Renal pelvis (tissue), 4 donors: Measurements from ENCODE around the gene CDON. TPM values are rescaled to one million over a fixed set of nuclear protein-coding genes. Genes with fewer than 3 reads are reported as not detected.
"Not testable (repeated sequence)": the region's sequence is repeated elsewhere in the genome, so short reads cannot be mapped to it uniquely, and the experiment has no call there.

Experiments used
- DNase-seq: peaks from one replicate; pipeline ENCODE4 v3.0.0-alpha.2; 2013
- polyA plus RNA-seq, 3 donors: library from polyadenylated mRNA; unstranded; fragments of 120-200 nt; gene quantifications; one replicate each; pipeline ENCODE4 v1.2.1, GENCODE V29; 2013; ENCODE audit not compliant: insufficient read length in 3 of 3

The CDON gene
- polyA plus RNA-seq, 3 donors, result 23.8 to 30.0 (median 29.8) TPM

DNA sequence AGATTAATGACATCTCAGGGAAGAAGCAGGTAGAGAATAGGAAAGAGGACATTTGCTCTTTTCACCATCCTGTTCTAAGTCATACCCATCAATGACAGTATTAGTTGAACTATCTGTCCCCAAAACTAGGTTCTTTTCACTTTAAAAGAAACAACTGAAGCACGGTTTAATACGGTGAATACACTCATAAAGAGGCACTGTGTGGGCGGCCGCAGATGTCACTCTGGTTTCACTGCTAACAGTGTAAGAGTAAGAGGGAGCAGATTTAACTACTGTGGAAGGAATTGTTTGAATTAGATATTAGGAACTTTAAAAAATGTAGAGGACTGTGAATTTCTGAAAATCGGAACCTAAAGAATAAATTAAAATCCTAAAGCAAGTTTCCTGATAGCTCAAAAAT, 67.4 kb downstream of the CDON start:
- DNase-seq, result no peak

DNA sequence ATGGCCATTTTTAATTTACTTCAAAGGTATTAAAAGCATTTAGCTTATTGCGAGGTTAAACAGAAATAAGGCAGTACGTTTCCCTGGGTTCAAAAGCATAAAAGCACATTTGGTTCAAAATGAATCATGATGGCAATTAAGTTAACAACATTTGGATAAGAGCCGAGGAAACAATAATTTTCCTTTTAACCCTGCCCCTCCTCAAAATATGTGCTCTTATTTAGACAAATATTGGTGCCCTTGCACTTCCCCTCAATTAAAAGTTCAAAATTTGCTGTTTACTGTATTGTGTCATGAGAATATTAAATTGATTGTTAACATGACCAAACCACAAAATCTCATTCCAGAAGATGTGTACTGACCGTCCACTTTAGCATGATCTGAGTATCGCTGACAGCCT, 68.2 kb downstream of the CDON start:
- DNase-seq, result peak; percentile 35

- DNase-seq, result no peak
Measured at GRCh38 chr11:125992893-125993292, 69.8 kb downstream of the CDON start.

GRCh38 chr11:125990244-125990643, 72.4 kb downstream of the CDON start:
- DNase-seq, result no peak

GRCh38 chr11:125987066-125987641, 75.5 kb downstream of the CDON start:
- no peak for DNase-seq

- DNase-seq, result not testable (repeated sequence)
Measured at GRCh38 chr11:125985956-125986355, 76.7 kb downstream of the CDON start.

DNA sequence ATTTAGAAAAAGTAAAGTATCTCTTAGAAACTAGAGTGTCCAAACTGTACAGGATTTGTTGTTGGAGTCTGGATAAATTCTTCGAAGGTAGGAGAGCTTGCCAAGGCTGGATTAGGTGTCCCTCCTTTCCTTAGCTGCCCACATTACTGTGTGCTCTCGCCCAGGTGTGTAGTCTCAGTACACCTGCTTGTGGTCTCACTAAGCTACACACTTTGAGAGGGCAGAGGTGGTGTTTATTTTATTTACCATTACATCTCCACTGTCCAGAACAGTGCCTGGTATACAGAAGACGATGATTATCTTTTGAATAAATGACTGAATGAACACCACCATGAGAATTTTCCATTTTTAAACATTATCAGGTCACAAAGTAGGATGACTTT, 80.3 kb downstream of the CDON start:
- DNase-seq, result no peak

GRCh38 chr11:125980436-125980835, 82.2 kb downstream of the CDON start:
- no peak for DNase-seq

- no peak for DNase-seq
Measured at GRCh38 chr11:125979511-125979910, 83.2 kb downstream of the CDON start.

DNA sequence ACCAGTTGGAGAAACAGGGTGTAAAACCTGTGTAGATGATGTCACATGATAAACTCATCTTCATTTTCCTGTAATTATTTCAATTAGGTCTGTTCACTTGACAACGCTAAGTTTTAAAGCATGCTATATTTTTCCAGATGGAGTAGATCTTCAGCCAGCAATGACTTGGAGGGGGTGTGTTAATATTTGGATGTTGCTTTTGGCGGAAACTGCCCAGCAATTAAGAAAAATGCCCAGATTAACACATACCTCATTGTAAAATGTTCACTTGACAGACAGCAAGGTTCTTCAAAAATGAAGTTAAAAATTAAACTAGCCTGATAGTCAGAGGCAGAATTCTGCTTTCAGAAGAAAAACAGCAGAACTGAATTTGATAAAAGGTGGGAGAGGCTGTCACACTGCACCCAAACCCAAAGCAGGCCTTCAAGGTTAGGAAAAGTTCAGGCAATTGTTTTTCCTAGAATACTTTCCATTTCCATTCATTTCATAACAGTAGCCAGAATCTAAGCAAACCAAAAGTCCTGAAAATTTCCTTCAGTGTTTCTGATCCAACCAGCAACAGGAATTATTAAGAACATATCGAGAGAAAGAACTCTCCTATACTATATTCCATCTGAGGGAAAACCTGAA, 83.8 kb downstream of the CDON start:
- DNase-seq, result no peak

- no peak for DNase-seq
Measured at GRCh38 chr11:125978181-125978716, 84.4 kb downstream of the CDON start.

- no peak for DNase-seq
Measured at GRCh38 chr11:125977333-125977732, 85.3 kb downstream of the CDON start.

DNA sequence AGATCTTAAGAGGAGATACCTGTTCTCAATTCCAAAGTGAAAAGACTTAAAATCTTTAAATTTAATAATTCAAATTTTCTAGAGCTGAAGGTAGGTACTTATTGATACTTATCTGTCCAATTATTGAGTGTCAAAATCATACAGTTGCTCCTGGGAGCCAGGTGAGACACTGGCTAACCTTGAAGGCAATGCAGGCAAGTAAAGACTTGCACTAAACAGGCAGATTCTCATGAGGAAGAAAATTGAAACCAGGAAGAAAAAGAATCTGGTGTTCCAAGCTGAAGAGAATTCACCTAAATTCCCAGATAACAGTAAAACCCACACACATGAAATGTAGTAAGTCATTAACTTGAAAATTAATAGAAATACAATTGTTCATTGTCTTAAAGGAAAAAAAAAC, 86.5 kb downstream of the CDON start:
- DNase-seq, result no peak

DNA sequence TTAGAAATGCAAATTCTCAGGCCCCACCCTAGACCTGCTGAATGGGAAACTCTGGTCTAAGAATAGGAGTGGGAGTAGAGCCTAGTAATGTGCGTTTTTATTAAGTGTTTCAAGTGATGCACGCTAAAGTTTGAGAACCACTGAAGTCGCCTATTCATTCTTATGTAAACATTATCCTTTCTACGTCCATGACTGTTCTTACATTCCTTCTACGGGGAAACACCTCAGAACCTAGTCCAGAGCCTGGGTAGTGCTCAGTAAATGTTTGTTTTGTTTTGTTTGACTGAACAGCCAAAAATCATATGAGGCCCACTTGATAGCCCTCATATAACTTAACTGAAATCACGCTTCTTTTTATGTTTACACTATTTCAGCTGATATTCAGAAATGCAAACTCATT, 87.0 kb downstream of the CDON start:
- no peak for DNase-seq

DNA sequence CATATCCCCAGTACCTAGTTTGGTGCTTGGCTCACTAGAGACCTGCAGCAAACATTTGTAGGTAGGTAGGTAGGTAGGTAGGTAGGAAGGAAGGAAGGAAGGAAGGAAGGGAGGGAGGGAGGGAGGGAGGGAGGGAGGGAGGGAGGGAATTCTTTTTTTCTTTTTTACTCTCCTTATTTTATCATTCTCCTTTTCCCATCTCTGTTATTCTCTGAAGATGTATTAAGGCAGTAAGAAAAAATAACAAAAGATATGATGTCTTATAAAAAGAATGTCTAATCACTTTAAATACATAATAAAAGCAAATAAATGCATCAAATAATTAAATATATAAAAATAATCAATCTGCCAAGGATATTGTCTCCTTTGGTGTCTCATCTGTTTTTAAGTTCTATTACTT, 88.4 kb downstream of the CDON start:
- no peak for DNase-seq

DNA sequence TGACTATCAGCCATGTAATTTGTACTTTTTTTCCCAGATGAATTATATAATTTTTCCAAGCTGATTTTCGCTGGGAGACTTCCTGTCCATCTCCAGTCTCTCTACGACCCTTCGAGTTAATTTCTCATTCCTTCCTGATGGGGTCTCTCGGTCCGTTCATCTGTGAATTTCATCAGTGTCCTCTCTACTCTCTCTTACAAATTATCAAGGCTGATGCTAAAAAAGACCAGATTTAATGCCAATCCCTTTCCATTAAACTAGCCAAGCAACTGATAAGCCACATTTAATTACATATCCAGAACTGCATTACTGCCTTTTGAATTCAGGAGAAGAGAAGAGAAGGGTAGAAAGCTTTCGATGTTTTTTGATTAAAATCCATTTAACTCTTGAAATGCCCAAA, 91.0 kb downstream of the CDON start:
- no peak for DNase-seq

DNA sequence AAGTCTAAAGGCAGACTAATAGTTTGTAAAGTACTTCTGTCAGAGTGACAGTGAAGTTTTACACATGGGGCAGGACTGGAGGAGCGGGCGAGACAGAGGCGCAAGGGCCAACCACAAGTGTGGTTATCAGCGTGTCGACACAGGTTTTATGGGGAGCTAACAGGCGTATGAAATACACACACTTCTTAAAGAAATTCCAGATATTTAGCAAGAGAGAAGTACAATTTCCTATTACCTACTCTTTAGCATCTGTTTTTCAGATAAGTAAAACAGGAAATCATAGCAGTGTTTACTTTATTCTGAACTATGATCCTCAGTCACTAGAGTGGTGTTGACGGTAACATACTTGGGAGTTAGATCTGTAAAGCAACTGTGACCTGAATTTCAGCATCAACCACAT, 94.3 kb downstream of the CDON start:
- peak; percentile 11 for DNase-seq

DNA sequence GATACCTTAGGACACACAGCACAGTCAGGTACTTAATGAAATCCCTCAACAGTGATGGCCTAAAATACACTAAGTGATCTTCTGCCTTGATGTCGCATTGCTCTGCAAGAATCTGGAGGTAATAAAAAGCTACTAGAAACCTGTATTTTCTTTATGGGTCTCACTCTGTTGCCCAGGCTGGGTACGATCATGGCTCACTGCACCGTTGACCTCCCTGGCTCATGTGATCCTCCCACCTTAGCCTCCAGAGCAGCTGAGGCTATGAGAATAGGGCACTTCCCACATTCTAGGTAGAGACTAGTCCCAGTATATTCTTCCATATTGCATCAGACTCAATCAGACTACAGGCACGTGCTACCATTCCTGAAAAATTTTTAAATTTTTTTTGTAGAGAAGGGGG, 95.2 kb downstream of the CDON start:
- no peak for DNase-seq

DNA sequence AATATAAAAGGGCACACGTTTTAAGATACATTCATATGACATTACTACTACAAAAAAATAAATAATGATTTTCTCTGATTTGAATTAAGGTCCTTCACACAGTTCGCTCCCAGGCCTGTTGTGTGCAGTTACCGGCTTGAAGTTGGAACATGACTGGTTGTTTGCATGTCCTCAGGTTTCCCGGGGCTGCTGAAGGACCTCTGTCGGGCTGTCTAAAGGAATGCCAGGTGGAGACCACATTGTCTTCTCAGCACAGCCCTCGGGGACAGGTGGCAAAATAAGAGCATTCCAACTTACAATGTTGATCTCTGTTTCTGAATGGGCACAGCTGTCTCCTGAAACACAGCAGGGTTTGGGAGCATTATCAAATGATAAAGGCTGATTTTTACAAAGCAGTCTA, 101.9 kb downstream of the CDON start:
- no peak for DNase-seq

- DNase-seq, result no peak
Measured at GRCh38 chr11:125959931-125960330, 102.7 kb downstream of the CDON start.

DNA sequence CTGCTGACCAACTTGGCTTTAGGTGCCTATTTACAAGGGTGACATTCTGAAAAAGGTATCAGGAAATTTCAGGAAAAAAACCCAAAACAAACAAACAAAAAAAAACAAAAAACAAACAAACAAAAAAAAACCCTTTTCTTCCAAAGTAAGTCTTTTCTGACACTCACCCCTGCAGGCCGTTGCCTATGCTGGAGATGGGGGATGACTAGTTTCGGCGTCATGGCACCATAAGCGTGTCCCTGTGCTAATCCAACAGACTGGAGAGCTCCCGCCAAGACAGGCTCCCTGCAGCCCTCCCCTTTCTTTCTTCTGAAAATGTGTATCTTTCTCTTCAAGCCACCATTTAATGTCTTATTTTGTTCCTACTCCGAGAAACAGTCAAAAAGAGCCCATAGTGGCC, 103.2 kb downstream of the CDON start:
- no peak for DNase-seq

DNA sequence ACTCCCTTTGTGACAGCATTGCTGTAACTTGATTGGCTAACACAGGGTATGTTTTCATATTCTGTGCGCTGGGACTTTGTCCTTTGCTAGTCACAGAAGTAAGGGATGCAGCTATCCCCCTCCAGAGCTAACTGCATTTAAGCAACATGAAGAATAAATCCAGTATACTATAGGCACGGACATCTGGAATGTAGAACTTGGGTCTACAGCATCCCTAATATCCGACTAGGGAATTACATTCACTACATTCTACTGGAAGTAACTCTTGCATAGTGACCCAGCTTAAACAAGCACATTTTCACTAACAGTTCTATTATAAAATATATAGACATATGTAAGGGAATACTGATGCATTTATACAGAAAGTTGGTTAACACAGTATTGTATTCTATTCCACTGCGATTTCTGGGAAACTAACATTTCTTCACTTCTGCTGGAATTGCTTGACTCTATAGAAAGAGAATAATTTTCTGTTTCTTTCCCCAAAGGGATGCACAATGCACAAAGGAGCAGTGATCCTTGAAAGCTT, 103.7 kb downstream of the CDON start:
- no peak for DNase-seq

DNA sequence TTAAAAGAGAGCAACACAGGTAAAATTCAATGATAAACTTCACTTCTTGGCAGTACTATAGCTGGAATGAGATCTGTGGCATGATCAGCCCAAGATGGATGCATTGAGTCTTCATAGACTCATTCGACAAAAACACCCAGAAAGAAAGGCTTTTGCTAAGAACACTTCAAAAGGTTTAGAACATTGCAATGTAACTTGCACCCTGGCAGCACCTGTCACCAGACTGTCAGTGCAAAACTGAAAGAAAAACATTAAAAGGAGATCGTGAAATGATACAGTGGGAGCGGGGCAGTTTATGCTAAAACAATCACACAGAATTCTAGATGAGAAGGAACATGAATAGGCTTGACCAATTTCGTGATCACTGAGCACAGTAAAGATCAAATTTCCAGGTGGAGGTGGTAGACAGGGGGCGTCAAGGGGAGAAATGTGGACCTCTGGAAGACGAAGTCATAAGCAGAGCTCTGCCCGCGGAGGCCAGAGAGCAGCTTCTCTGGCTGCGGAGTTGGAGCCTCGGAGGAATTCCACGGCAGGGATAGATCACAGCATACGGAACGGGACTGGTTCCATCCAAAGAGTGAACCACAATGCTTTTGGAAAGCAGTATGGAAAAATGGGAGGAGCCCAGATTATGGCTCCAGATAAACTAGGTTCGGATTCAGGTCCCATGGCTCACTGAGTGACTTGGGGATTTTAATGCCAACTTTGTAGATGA, 104.9 kb downstream of the CDON start:
- DNase-seq, result no peak
